CMK (cell line): Measurements from ENCODE around the gene GNA14.
"Not testable (repeated sequence)": the region's sequence is repeated elsewhere in the genome, so short reads cannot be mapped to it uniquely, and the experiment has no call there.

ENCODE experiments used
- DNase-seq: peaks from one replicate; pipeline ENCODE4 v3.0.0-alpha.2; 2010; ENCODE audit warnings: low read depth

GNA14 gene

GRCh38 chr9:77643871-77644270, 4.3 kb downstream of the GNA14 start:
- no peak for DNase-seq

- DNase-seq: no peak
Observed at GRCh38 chr9:77640741-77641580, 7.2 kb downstream of the GNA14 start.

- DNase-seq: no peak
Observed at GRCh38 chr9:77632652-77633051, 15.5 kb downstream of the GNA14 start.

- not testable (repeated sequence) for DNase-seq
Observed at GRCh38 chr9:77628864-77629263, 19.3 kb downstream of the GNA14 start.

- no peak for DNase-seq
Observed at GRCh38 chr9:77616191-77616590, 31.9 kb downstream of the GNA14 start.

- DNase-seq: no peak
Observed at GRCh38 chr9:77614645-77615044, 33.5 kb downstream of the GNA14 start.

GRCh38 chr9:77606526-77606925, 41.6 kb downstream of the GNA14 start:
- no peak for DNase-seq

GRCh38 chr9:77605449-77606220, 42.5 kb downstream of the GNA14 start:
- no peak for DNase-seq

- DNase-seq: no peak
Observed at GRCh38 chr9:77604316-77604715, 43.8 kb downstream of the GNA14 start.

- no peak for DNase-seq
Observed at GRCh38 chr9:77602852-77603251, 45.3 kb downstream of the GNA14 start.

- no peak for DNase-seq
Observed at GRCh38 chr9:77601476-77602099, 46.5 kb downstream of the GNA14 start.

- no peak for DNase-seq
Observed at GRCh38 chr9:77600810-77601209, 47.3 kb downstream of the GNA14 start.

GRCh38 chr9:77599492-77599891, 48.6 kb downstream of the GNA14 start:
- DNase-seq: no peak

- no peak for DNase-seq
Observed at GRCh38 chr9:77598991-77599390, 49.1 kb downstream of the GNA14 start.

GRCh38 chr9:77598524-77598923, 49.6 kb downstream of the GNA14 start:
- no peak for DNase-seq

GRCh38 chr9:77597057-77597456, 51.1 kb downstream of the GNA14 start:
- DNase-seq: no peak

- DNase-seq: no peak
Observed at GRCh38 chr9:77595426-77596095, 52.6 kb downstream of the GNA14 start.

- no peak for DNase-seq
Observed at GRCh38 chr9:77594963-77595362, 53.2 kb downstream of the GNA14 start.

- DNase-seq: no peak
Observed at GRCh38 chr9:77593528-77593927, 54.6 kb downstream of the GNA14 start.

GRCh38 chr9:77592476-77592875, 55.6 kb downstream of the GNA14 start:
- no peak for DNase-seq

GRCh38 chr9:77589046-77589795, 58.9 kb downstream of the GNA14 start:
- no peak for DNase-seq
